OCI-LY7 (cell line): ENCODE results near the gene SPATA31E1.

Experiments used
- EZH2phosphoT487 ChIP-seq: fragments of 200-600 bp; sonication (generic); IDR thresholded peaks from 2 replicates; pipeline ENCODE4 v1.6.1; 2018; ENCODE audit warnings: low read depth, borderline replicate concordance, mild to moderate bottlenecking, mixed run types, antibody characterized with exemption, low read length, moderate library complexity, mixed read lengths
- TF ChIP-seq, protein P1 (sequence below): fragments of 200-600 bp; sonication (generic); conservative IDR thresholded peaks from 2 replicates; pipeline ENCODE4 v1.5.1; 2014; ENCODE audit warnings: mild to moderate bottlenecking, antibody characterized with exemption, low read length, moderate library complexity, mixed read lengths

- TF ChIP-seq, protein P1, sequence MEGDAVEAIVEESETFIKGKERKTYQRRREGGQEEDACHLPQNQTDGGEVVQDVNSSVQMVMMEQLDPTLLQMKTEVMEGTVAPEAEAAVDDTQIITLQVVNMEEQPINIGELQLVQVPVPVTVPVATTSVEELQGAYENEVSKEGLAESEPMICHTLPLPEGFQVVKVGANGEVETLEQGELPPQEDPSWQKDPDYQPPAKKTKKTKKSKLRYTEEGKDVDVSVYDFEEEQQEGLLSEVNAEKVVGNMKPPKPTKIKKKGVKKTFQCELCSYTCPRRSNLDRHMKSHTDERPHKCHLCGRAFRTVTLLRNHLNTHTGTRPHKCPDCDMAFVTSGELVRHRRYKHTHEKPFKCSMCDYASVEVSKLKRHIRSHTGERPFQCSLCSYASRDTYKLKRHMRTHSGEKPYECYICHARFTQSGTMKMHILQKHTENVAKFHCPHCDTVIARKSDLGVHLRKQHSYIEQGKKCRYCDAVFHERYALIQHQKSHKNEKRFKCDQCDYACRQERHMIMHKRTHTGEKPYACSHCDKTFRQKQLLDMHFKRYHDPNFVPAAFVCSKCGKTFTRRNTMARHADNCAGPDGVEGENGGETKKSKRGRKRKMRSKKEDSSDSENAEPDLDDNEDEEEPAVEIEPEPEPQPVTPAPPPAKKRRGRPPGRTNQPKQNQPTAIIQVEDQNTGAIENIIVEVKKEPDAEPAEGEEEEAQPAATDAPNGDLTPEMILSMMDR: no peak
- TF ChIP-seq EZH2phosphoT487: no peak
These were observed 25.3 kb upstream of the SPATA31E1 start for GRCh38 chr9:87857141-87857947.
